T1000 (cell line): ENCODE measurements around the gene ADGRL3.

Experiments
- DNase-seq: peaks from one replicate; lab custom pipeline; 2025; ENCODE audit warnings: mixed read lengths; lab: John Stamatoyannopoulos, UW

The ADGRL3 gene

GRCh38 chr4:61200187-61200915, at the start of gene ADGRL3:
TSS of gene ADGRL3 (plus strand) at chr4:61200326.
- peak; percentile 75 for DNase-seq

DNA sequence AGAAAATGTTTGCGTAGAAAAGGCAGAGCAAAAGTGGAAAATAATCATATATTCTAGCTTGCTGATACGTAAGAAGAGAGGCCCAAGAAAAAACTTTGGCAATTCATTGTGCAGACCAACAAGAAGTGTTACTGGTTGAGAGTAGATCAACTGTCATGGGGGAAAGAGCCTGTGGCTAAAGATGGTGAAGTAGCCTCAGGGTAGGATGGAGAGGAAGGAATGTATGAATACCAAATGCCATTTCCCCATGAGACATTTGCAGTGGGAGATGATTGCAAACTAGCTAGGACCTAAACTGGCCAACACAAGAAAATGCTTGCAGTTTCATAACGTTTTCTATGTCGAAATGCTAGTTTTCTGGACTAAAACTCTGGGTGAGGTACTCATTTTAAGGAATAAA, 47.7 kb upstream of the ADGRL3 start:
- DNase-seq = no peak

GRCh38 chr4:61160478-61160877, 39.6 kb upstream of the ADGRL3 start:
- DNase-seq = no peak

- no peak for DNase-seq
Observed at GRCh38 chr4:61162116-61162515, 38.0 kb upstream of the ADGRL3 start.

GRCh38 chr4:61173799-61174198, 26.3 kb upstream of the ADGRL3 start:
- no peak for DNase-seq

DNA sequence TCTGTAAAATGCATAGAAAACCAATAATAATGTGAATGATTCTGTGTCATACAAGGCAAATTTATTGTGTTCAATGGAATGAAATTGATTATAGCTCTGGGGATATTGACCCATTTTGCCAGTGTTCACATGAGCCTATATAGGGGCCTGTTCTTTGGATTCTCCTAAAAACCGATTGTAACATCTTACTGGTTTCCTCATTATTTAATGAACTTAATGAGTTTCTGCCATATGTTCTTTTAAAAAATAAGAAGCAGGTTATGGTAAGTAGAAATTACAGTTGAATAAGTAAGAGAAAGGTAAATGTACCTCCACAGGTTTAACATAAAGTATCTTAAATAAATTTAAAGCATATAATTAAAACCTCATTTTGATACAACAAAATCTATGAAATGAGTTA, 24.6 kb upstream of the ADGRL3 start:
- DNase-seq = no peak

DNA sequence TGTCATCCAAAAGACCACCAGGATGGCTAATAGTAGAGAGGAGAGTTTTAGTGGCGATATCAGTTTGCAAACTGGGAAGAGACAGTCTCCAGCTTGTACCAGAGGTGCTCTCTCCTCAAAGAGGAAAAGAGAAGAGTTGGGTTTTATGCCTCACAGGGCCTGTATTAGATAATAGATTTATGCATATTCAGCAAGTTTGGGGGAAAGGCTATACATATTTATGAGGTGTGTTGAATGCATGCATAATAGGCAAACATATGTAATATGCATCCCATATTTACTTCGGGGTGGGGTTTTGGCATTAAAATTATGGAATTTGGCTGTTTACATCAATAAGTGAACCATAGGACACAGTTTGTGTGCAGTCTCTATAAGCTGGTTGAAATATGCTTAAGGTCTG, 22.8 kb upstream of the ADGRL3 start:
- DNase-seq = no peak

DNA sequence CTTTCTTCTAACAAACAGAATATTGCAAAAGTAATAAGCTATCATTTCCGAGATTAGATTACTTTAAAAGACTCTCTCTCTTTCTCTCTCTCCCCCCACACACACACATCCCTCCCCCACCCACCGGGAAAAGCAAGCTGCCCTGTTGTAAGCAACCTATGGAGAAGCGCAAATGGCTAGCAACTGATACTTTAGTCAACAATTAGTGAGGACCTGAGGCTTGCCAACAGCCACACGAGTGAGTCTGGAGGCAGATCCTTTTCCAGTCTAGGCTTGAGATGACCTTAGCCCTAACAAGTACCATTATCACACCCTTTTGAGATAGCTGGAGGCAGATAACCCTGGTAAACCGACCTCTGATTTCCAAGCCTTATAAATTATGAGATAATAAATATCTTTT, 19.7 kb upstream of the ADGRL3 start:
- DNase-seq = no peak

DNA sequence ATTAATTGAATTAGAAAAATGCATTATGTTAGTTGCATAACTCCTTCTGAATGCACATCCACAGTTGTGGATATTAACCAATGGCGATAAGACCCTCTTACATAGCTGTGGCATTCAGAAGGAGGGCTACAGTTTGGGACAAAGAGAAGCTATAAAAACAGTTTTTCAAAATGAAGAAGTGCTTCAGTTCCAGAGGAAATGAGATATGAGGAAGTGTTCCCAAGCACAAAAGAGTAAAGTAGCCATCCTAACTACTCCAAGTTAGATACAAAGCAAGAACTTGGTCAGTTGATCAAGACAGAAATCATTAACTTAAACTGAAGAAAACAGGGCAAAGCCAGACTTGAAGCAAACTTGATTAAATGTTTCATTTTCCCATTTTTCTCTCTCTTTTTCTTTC, 17.2 kb upstream of the ADGRL3 start:
- no peak for DNase-seq

GRCh38 chr4:61185288-61185687, 14.8 kb upstream of the ADGRL3 start:
- no peak for DNase-seq

GRCh38 chr4:61192392-61192791, 7.7 kb upstream of the ADGRL3 start:
- no peak for DNase-seq

DNA sequence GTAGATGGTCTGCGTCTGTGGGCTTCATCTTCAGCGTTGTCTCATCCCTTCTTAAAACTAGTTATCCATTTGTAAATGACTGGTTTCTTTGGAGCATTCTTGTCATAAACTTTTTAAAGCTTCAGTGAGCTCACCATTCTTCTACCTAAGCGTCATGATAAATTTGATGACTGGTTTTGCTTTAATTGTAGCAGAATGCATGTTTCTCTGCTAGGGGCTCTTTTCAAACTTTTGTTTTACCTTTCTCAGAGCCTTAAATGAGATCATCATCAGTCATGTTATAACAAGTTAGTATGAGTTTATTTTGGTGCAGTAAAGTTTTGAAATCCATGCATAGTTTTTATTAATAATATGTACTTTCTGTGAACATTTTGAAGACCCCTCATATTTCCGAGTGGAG, 6.3 kb upstream of the ADGRL3 start:
- no peak for DNase-seq

GRCh38 chr4:61194571-61194970, 5.6 kb upstream of the ADGRL3 start:
- no peak for DNase-seq

GRCh38 chr4:61195101-61195500, 5.0 kb upstream of the ADGRL3 start:
- DNase-seq = no peak

DNA sequence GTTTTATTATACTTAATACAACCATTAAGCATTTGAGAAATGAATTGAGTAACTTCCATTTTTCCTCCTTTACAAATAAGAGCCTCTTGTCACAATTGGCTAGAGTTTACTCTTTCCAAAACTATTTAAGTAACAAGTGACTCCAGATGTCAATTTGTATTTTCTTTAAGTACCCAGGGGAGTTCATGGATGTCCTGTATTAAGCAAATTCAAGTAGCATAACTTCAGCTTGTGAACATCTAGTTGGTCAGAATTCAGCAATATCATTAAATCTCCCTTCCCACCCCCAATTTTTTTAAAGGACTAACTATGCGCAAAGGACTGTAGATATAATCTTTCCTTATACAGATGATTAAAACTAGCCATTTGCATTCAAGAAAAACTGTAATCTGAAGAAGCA, 1.4 kb upstream of the ADGRL3 start:
- DNase-seq = no peak

DNA sequence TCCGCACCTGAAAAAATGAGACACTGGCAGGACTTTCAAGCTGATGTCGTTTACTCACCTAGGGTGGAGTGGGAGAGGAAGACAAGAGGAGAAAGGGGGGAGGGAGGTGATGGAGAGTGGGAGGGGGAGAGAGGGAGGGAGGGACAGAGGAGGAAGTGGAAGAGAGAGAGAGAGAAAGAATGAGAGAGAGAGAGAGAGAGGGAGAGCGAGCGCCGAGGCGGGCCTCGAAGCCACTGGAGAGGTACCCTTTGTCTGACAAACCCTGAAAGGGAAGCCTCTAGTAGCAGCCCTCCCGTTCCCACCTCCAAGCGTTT, 296 bp upstream of the ADGRL3 start:
- no peak for DNase-seq

- peak; percentile 40 for DNase-seq
Observed at GRCh38 chr4:61200916-61201526, 895 bp downstream of the ADGRL3 start.

DNA sequence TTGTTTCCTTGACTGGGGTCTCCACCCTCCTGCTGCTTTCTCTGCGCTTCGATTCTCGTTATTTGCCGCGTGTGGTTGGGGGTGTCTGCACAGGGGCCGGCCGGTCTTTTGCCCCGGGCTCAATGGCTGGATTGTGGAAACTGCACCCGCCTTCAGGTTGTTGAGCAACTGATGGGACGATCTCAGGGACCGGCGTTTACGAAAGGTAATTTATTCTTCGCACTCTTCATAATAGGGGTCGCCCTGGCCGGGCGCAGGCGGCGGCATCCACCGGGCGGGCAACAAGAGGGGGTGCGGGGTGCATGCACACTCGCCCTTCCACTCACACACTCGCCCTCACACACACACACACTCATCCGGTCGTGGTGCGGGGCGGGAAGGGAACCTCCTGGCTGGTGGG, 1.4 kb downstream of the ADGRL3 start:
- DNase-seq = peak; percentile 40

GRCh38 chr4:61201961-61202637, 2.0 kb downstream of the ADGRL3 start:
- DNase-seq = peak; percentile 33

GRCh38 chr4:61202638-61203435, 2.7 kb downstream of the ADGRL3 start:
- DNase-seq = peak; percentile 27

GRCh38 chr4:61203436-61203790, 3.3 kb downstream of the ADGRL3 start:
- no peak for DNase-seq

GRCh38 chr4:61204353-61205060, 4.4 kb downstream of the ADGRL3 start:
- no peak for DNase-seq
